Coronary artery (tissue), 2 donors: ENCODE results near the gene HACE1.

Experiments used
- DNase-seq: peaks from one replicate; pipeline ENCODE4 v3.0.0-alpha.2; 2017; ENCODE audit warnings: low spot score
- H3K27ac ChIP-seq, 2 donors: fragments of 200-600 bp; sonication (generic); one replicate each; pipeline ENCODE4 v1.5.1; 2016 to 2019
- H3K4me3 ChIP-seq: fragments of 200-600 bp; sonication (generic); 2 replicates; pipeline ENCODE4 v1.5.1; 2016; ENCODE audit warnings: mild to moderate bottlenecking, moderate library complexity
- CTCF ChIP-seq: fragments of 200-600 bp; sonication (generic); IDR thresholded peaks from one replicate; pipeline ENCODE4 v1.5.1; 2019; ENCODE audit warnings: antibody characterized with exemption

The HACE1 gene

GRCh38 chr6:104698979-104699378 is 160.7 kb downstream of the HACE1 start:
- no peak for TF ChIP-seq CTCF
- DNase-seq = no peak
- H3K4me3 ChIP-seq = no peak overlapping the region
- no peak overlapping the region for H3K27ac ChIP-seq

GRCh38 chr6:104692008-104692407 is 167.7 kb downstream of the HACE1 start:
- no peak for TF ChIP-seq CTCF
- H3K4me3 ChIP-seq = no peak overlapping the region
- H3K27ac ChIP-seq = no peak overlapping the region
- DNase-seq = no peak

- TF ChIP-seq CTCF = no peak
- H3K27ac ChIP-seq = no peak overlapping the region
- H3K4me3 ChIP-seq = no peak overlapping the region
- no peak for DNase-seq
Measured at GRCh38 chr6:104689551-104690205, 170.0 kb downstream of the HACE1 start.

GRCh38 chr6:104688283-104688969 is 171.3 kb downstream of the HACE1 start:
- DNase-seq = no peak
- Histone ChIP-seq H3K27ac (no peak overlapping the region), H3K4me3 (no peak overlapping the region)
- no peak for TF ChIP-seq CTCF

GRCh38 chr6:104686550-104687175 is 173.1 kb downstream of the HACE1 start:
- no peak overlapping the region for H3K4me3 ChIP-seq
- DNase-seq = no peak
- no peak overlapping the region for H3K27ac ChIP-seq
- TF ChIP-seq CTCF = no peak

- no peak for DNase-seq
- no peak overlapping the region for H3K4me3 ChIP-seq
- H3K27ac ChIP-seq = no peak overlapping the region
- no peak for TF ChIP-seq CTCF
Measured at GRCh38 chr6:104685871-104686549, 173.7 kb downstream of the HACE1 start.
